Hepatocyte (in vitro differentiated cells): ENCODE data around the gene EVC2. TPM values are rescaled to one million over a fixed set of nuclear protein-coding genes. Genes with fewer than 3 reads are reported as not detected.

ENCODE experiments used
- DNase-seq: peaks from one replicate; pipeline ENCODE4 v3.0.0-alpha.2; 2016; ENCODE audit warnings: low spot score
- H2AFZ ChIP-seq: fragments of 200-600 bp; sonication (generic); 2 replicates; pipeline ENCODE4 v1.6.0; 2016; ENCODE audit warnings: antibody characterized with exemption, mild to moderate bottlenecking
- H3K27ac ChIP-seq: fragments of 200-600 bp; sonication (generic); 2 replicates; pipeline ENCODE4 v1.5.1; 2016; ENCODE audit warnings: mild to moderate bottlenecking
- H3K27me3 ChIP-seq: fragments of 200-600 bp; sonication (generic); 2 replicates; pipeline ENCODE4 v1.6.1; 2016
- H3K36me3 ChIP-seq: fragments of 200-600 bp; sonication (generic); replicated peaks from 2 replicates; pipeline ENCODE4 v1.5.1; 2016; ENCODE audit warnings: low read depth; ENCODE audit not compliant: insufficient read depth
- H3K4me1 ChIP-seq: fragments of 200-600 bp; sonication (generic); 2 replicates; pipeline ENCODE4 v1.5.1; 2016; ENCODE audit warnings: mild to moderate bottlenecking, moderate library complexity; ENCODE audit not compliant: insufficient read depth
- H3K4me2 ChIP-seq: fragments of 200-600 bp; sonication (generic); 2 replicates; pipeline ENCODE4 v1.6.0; 2016
- H3K4me3 ChIP-seq: fragments of 200-600 bp; sonication (generic); 2 replicates; pipeline ENCODE4 v1.5.1; 2016; ENCODE audit warnings: mild to moderate bottlenecking
- H3K79me2 ChIP-seq: fragments of 200-600 bp; sonication (generic); 2 replicates; pipeline ENCODE4 v1.6.0; 2017; ENCODE audit warnings: mild to moderate bottlenecking
- H3K9me2 ChIP-seq: fragments of 200-600 bp; sonication (generic); replicated peaks from 2 replicates; pipeline ENCODE4 v1.6.0; 2017; ENCODE audit warnings: mild to moderate bottlenecking; ENCODE audit not compliant: insufficient read depth
- H3K9me3 ChIP-seq: fragments of 200-600 bp; sonication (generic); 2 replicates; pipeline ENCODE4 v1.5.1; 2016; ENCODE audit warnings: low read depth, mild to moderate bottlenecking
- H4K20me1 ChIP-seq: fragments of 200-600 bp; sonication (generic); 2 replicates; pipeline ENCODE4 v1.6.0; 2016; ENCODE audit warnings: mild to moderate bottlenecking; ENCODE audit not compliant: insufficient read depth, poor library complexity, severe bottlenecking
- EZH2 ChIP-seq: fragments of 200-600 bp; sonication (generic); IDR thresholded peaks from 2 replicates; pipeline ENCODE4 v1.6.1; 2016; ENCODE audit warnings: antibody characterized with exemption, mild to moderate bottlenecking, borderline replicate concordance
- EZH2phosphoT487 ChIP-seq: fragments of 200-600 bp; sonication (generic); IDR thresholded peaks from one replicate; pipeline ENCODE4 v1.6.1; 2018; ENCODE audit warnings: antibody characterized with exemption, mild to moderate bottlenecking, low read depth, moderate library complexity; ENCODE audit not compliant: unreplicated experiment, severe bottlenecking
- whole genome bisulfite sequencing: methylation state at CpG from one replicate; pipeline ENCODE4 v1.1.6; 2016; ENCODE audit warnings: low lambda C conversion rate; ENCODE audit errors: missing lambda C conversion rate; 5-methylcytosine and 5-hydroxymethylcytosine counted together
- polyA plus RNA-seq: library from polyadenylated mRNA; unstranded; fragments of >200 nt; fragmentation: Nextera tagmentation; extraction: Ambion mirVana; gene quantifications from 2 replicates; pipeline ENCODE4 v1.2.1, GENCODE V29; 2016
- total RNA-seq: library from RNA; depleted of rRNA; stranded (reverse); fragments of >200 nt; gene quantifications from 2 replicates; pipeline ENCODE4 v1.2.3, GENCODE V29; 2014
- TF ChIP-seq, protein P1 (sequence below): fragments of 200-600 bp; sonication (generic); IDR thresholded peaks from 2 replicates; pipeline ENCODE4 v1.5.1; 2016; ENCODE audit warnings: antibody characterized with exemption, mild to moderate bottlenecking; ENCODE audit not compliant: poor library complexity

The EVC2 gene
- total and polyA plus RNA-seq, 2 experiments from 2014 or later, result 3.0 to 4.2 TPM

DNA sequence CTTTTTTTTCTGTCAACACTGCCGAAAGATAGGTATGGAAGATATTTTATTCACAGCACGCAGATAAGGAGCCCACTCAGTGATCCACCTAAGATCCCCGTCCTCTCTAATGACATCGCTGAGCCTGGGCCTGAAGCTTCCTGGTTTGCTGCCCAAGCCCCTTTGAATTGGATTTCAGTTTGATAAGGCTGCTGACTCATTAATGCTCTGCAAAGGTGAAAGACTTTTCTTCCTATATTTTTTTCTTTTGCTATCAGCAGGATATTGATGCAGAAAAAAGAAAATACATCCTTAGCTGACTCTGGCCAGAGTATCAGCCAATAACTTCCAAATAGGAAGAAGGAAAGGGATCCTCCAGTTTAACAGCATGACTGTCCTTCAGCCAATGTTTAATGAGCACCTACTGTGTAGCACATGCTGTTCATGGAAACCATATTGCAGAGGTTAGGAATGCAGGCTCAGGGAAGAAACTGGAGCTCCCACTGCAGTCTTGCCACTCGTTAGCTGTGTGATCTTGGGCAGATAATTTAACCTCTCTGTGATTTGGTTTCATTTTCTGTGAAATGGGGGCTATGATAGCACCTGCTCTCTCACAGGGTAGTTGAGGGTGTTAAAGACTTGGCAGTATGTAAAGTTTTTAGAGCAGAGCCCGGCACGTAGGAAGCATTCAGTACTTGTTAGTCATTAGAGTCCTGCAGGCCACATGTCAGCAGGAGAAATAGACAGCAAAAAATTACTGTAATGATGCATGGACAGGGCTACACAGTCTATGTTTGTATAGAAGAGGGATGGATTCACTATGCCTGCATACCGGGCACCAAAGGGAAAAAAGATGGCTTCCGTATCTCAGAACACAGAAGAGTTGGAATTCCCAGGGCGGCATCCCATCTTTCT is 41.9 kb upstream of the EVC2 start:
- Histone ChIP-seq H3K4me2 (no peak overlapping the region), H3K9me2 (no peaks in the 10 kb centered on the region), H3K9me3 (no peaks in the 10 kb centered on the region), H4K20me1 (no peaks in the 10 kb centered on the region), H3K36me3 (no peaks in the 10 kb centered on the region), H3K4me3 (no peak overlapping the region), H3K4me1 (no peaks in the 10 kb centered on the region), H2AFZ (no peak overlapping the region), H3K27ac (peak overlapping the region; percentile 72), H3K27me3 (no peaks in the 10 kb centered on the region), H3K79me2 (no peaks in the 10 kb centered on the region)
- TF ChIP-seq EZH2 (no peak), EZH2phosphoT487 (no peak)
- TF ChIP-seq, protein P1, sequence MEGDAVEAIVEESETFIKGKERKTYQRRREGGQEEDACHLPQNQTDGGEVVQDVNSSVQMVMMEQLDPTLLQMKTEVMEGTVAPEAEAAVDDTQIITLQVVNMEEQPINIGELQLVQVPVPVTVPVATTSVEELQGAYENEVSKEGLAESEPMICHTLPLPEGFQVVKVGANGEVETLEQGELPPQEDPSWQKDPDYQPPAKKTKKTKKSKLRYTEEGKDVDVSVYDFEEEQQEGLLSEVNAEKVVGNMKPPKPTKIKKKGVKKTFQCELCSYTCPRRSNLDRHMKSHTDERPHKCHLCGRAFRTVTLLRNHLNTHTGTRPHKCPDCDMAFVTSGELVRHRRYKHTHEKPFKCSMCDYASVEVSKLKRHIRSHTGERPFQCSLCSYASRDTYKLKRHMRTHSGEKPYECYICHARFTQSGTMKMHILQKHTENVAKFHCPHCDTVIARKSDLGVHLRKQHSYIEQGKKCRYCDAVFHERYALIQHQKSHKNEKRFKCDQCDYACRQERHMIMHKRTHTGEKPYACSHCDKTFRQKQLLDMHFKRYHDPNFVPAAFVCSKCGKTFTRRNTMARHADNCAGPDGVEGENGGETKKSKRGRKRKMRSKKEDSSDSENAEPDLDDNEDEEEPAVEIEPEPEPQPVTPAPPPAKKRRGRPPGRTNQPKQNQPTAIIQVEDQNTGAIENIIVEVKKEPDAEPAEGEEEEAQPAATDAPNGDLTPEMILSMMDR, result no peak
- WGBS, result 85% methylated on average over 10 of the region's 10 CpGs
- DNase-seq, result no peak

DNA sequence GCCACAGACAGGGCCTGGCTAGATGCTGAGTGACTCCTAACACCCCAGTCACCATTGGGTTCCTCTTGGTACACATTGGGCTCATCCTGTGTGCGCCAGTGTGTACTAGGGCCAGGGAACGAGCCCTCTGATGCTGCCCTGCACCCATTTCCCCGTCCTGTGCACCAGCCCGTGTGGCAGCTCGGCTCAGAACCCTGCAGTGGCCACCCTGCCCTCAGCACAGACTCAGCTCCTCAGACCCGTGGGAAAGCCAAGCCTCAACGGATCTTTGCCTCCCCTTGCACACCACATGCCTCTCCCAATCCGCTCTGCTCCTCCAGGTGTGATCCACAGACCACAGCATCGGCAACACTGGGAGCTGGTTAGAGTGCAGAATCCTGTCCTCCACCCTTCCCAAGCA is 41.2 kb upstream of the EVC2 start:
- no peaks in the 10 kb centered on the region for H3K79me2 ChIP-seq
- H3K4me2 ChIP-seq, result no peak overlapping the region
- no peak overlapping the region for H3K4me3 ChIP-seq
- no peaks in the 10 kb centered on the region for H3K36me3 ChIP-seq
- DNase-seq, result no peak
- H2AFZ ChIP-seq, result no peak overlapping the region
- H3K27me3 ChIP-seq, result no peaks in the 10 kb centered on the region
- H3K9me2 ChIP-seq, result no peaks in the 10 kb centered on the region
- WGBS, result 91% methylated on average over 9 of the region's 9 CpGs
- no peaks in the 10 kb centered on the region for H4K20me1 ChIP-seq
- H3K27ac ChIP-seq, result peak overlapping the region; percentile 72
- H3K4me1 ChIP-seq, result no peaks in the 10 kb centered on the region
- H3K9me3 ChIP-seq, result no peaks in the 10 kb centered on the region
- TF ChIP-seq EZH2 (no peak), EZH2phosphoT487 (no peak)
- TF ChIP-seq, protein P1, result no peak

DNA sequence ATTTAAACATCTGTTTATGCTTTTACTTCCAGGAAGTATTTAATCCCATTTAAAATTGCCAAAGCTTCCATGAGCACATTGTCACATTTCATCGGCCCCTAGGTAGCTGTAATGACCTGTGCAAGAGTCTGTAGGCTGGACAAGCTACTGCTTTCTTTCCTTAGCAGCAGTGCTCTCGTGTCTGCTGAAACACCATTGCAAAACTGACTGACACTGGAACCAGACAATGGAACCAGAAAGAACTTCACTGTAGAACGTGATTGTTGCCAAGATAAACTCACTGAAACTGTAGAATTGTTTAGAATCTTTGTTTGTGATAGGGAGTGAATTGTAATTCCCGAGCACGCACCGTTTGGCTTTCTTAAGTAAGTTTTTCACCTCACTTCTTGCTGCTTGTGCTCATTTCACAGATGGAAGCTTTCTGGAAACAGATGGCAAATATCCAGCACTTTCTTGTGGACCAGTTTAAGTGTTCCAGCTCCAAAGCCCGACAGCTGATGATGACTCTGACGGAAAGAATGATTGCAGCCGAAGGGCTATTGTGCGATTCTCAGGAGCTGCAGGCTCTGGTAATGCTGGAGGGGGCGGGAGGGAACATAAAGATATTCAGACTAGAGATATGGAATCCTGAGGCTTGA is 39.5 kb upstream of the EVC2 start:
- TF ChIP-seq, protein P1, result no peak
- no peak for TF ChIP-seq EZH2
- TF ChIP-seq EZH2phosphoT487, result no peak
- Histone ChIP-seq H3K4me1 (no peaks in the 10 kb centered on the region), H3K36me3 (no peaks in the 10 kb centered on the region), H3K9me3 (no peaks in the 10 kb centered on the region), H3K4me3 (no peak overlapping the region), H3K79me2 (no peaks in the 10 kb centered on the region), H3K27ac (peak overlapping the region; percentile 77), H2AFZ (no peak overlapping the region), H3K4me2 (no peak overlapping the region), H3K27me3 (no peaks in the 10 kb centered on the region), H3K9me2 (no peaks in the 10 kb centered on the region), H4K20me1 (no peaks in the 10 kb centered on the region)
- peak; percentile 63 for DNase-seq
- WGBS, result 85% methylated on average over 11 of the region's 11 CpGs
